ENCODE results near the gene ANKRD39. TPM values are rescaled to one million over a fixed set of nuclear protein-coding genes. Genes with fewer than 3 reads are reported as not detected.
A peak's percentile ranks its signal among the peaks of the same experiment; 100 is the strongest.

Gene ANKRD39
- total and polyA plus RNA-seq, 2 of the 8 experiments (the other 6 are each of a cell fraction or from before 2014, with no cell fraction given), result 18.5 to 21.3 TPM

- Histone ChIP-seq H3K27me3 (replicated peaks in 1 of 4; ENCODE audit: control insufficient read depth in 3 of 4, extremely low read depth in 1 of 4, insufficient read depth in 3 of 4, low read length in 3 of 4) (no peaks in the 10 kb centered on the region), H3K14ac (ENCODE audit: insufficient read length) (no peak overlapping the region), H2BK20ac (ENCODE audit: low read length) (no peak overlapping the region), H3K79me1 (ENCODE audit: low read depth, low read length) (peaks cover 4% of the 10 kb centered on the region; the same call in 1 of the 2 replicates), H3K4ac (replicated peaks; ENCODE audit: insufficient read length, low read depth, low read length) (no peak overlapping the region), H3K18ac (ENCODE audit: extremely low read depth, low read length) (no peak overlapping the region), H4K20me1 (replicated peaks in 1 of 2; ENCODE audit: control insufficient read depth in 1 of 2, insufficient read depth in 2 of 2, low read length in 2 of 2) (peaks cover 3 to 5% of the 10 kb centered on the region in 2 experiments), H3K27ac (ENCODE audit: low read depth, low read length) (no peak overlapping the region), H2BK120ac (replicated peaks; ENCODE audit: low read depth, low read length) (no peak overlapping the region), H3K4me1 (replicated peaks in 1 of 4; ENCODE audit: control insufficient read depth in 3 of 4, insufficient read depth in 4 of 4, low read length in 3 of 4) (peaks cover 0 to 3% (median 0%) of the 10 kb centered on the region in 4 experiments; a peak in 1 of 7 replicates), H2AFZ (ENCODE audit: low read length) (no peak overlapping the region), H3K9me3 (ENCODE audit: insufficient read depth in 2 of 2, low read depth in 1 of 2, low read length in 1 of 2) (no peaks in the 10 kb centered on the region), H3K23ac (ENCODE audit: insufficient read length) (no peak overlapping the region), H3K36me3 (ENCODE audit: control insufficient read depth in 2 of 4, insufficient read depth in 4 of 4, low read length in 3 of 4) (peaks cover 0 to 10% (median 0%) of the 10 kb centered on the region in 4 experiments; a peak in 3 of 8 replicates), H3K56ac (replicated peaks; ENCODE audit: insufficient read length, low read depth, low read length) (no peak overlapping the region), H2BK15ac (ENCODE audit: low read length) (no peak overlapping the region), H3K9ac (replicated peaks in 1 of 4; ENCODE audit: extremely low read depth in 1 of 4, low read depth in 3 of 4, low read length in 3 of 4) (0 out of 7 replicates have a peak overlapping the region, but pooled peaks of 1 of the 4 experiments have one; percentile 32), H2AK5ac (ENCODE audit: low read depth, low read length) (no peak overlapping the region), H2BK12ac (ENCODE audit: low read depth, low read length) (no peak overlapping the region), H4K91ac (replicated peaks; ENCODE audit: insufficient read length, low read length) (no peak overlapping the region), H2BK5ac (ENCODE audit: low read depth, low read length) (no peak overlapping the region), H3K4me3 (ENCODE audit: extremely low read depth in 1 of 4, insufficient read depth in 2 of 4, low read depth in 3 of 4, low read length in 4 of 4) (no peak overlapping the region), H3K79me2 (ENCODE audit: control insufficient read depth in 1 of 2, insufficient read depth in 2 of 2, low read length in 2 of 2) (no peaks in the 10 kb centered on the region), H4K5ac (ENCODE audit: insufficient read length, low read depth, low read length) (no peak overlapping the region), H3K23me2 (ENCODE audit: low read depth, low read length) (no peaks in the 10 kb centered on the region), H4K8ac (ENCODE audit: extremely low read depth, insufficient read depth, low read length) (no peak overlapping the region), H3K4me2 (ENCODE audit: insufficient read depth in 1 of 2, low read depth in 2 of 2, low read length in 2 of 2) (no peak overlapping the region)
- FAIRE-seq, result no peak
- DNase-seq (ENCODE audit: low read depth in 1 of 2, low spot score in 2 of 2), result no peak
- CTCF ChIA-PET (ENCODE audit: partially characterized antibody), result interaction anchor here (0.7 to 2.3 kb wide), 11 partner anchors 9 to 336 kb away, joined by 3 to 10 read pairs (median 3); partner anchors contain the start of gene ANKRD39
- POLR2A ChIA-PET (ENCODE audit: partially characterized antibody), result interaction anchor here (0.8 to 6.9 kb wide), 8 partner anchors 9 to 259 kb away, joined by 3 to 39 read pairs (median 4); partner anchors contain the start of gene ANKRD39
- 93% methylated on average over 11 of the region's 16 CpGs; no CpG with 5 or more reads in 1 of the 2 experiments for WGBS, 2 experiments (ENCODE audit: extremely low coverage in 1 of 2, insufficient coverage in 1 of 2, insufficient read length in 1 of 2, insufficient replicate concordance in 2 of 2, low coverage in 1 of 2, low lambda C conversion rate in 2 of 2, missing lambda C conversion rate in 1 of 2)
- no peak for TF ChIP-seq CHD1 (IDR thresholded peaks at IDR 0.05; ENCODE audit: low read depth, low read length)
- TF ChIP-seq TAF1 (IDR thresholded peaks at IDR 0.05; ENCODE audit: low read depth, low read length), result no peak
- no peak for TF ChIP-seq CBX5 (IDR thresholded peaks at IDR 0.05; ENCODE audit: low read depth, low read length)
- TF ChIP-seq POLR2AphosphoS5 (IDR thresholded peaks at IDR 0.05; ENCODE audit: low read depth, low read length), result peak; percentile 33; the same call in 1 of the 2 replicates
- peak; percentile 14 to 50; a peak in 2 of 3 replicates for TF ChIP-seq POLR2A (IDR thresholded peaks at IDR 0.05; ENCODE audit: control extremely low read depth in 1 of 2, low read depth in 2 of 2, low read length in 2 of 2)
Observed at GRCh38 chr2:96841701-96842495, 15.9 kb downstream of the ANKRD39 start.

Measured in H1 (cell line).